Renal cortical epithelial cell (primary cell): ENCODE results near the gene OR10H5. TPM values are rescaled to one million over a fixed set of nuclear protein-coding genes. Genes with fewer than 3 reads are reported as not detected.
"Not testable (repeated sequence)": the region's sequence is repeated elsewhere in the genome, so short reads cannot be mapped to it uniquely, and the experiment has no call there.

ENCODE experiments used
- DNase-seq: peaks from one replicate; pipeline ENCODE4 v3.0.0-alpha.2; 2011; ENCODE audit warnings: low read depth
- total RNA-seq: library from RNA; depleted of rRNA; stranded (reverse); fragments of >200 nt; gene quantifications from 2 replicates; pipeline ENCODE4 v1.2.3, GENCODE V29; 2014

OR10H5 gene
- total RNA-seq = not detected in 2 replicates

- DNase-seq = no peak
These were observed at the start of gene OR10H5 for GRCh38 chr19:15787611-15788155. Gene OR10H5 (plus strand): TSS chr19:15787661. CDS start chr19:15794049, 6,388 bp downstream.

- DNase-seq = no peak
These were observed 49.7 kb upstream of the OR10H5 start, which contains the start of gene OR10H3 for GRCh38 chr19:15737722-15738121. Gene OR10H3 (plus strand): TSS chr19:15737985. CDS start chr19:15741393, 3,408 bp downstream.

GRCh38 chr19:15740785-15741184 is 46.7 kb upstream of the OR10H5 start:
- DNase-seq = no peak

- DNase-seq = no peak
These were observed 39.2 kb upstream of the OR10H5 start for GRCh38 chr19:15748239-15748638.

- no peak for DNase-seq
These were observed 29.1 kb upstream of the OR10H5 start for GRCh38 chr19:15758379-15758778.

- no peak for DNase-seq
These were observed 27.4 kb upstream of the OR10H5 start for GRCh38 chr19:15759962-15760565.

- DNase-seq = no peak
These were observed 17.9 kb upstream of the OR10H5 start for GRCh38 chr19:15769586-15769985.

GRCh38 chr19:15774159-15774558 is 13.3 kb upstream of the OR10H5 start:
- DNase-seq = not testable (repeated sequence)

- DNase-seq = no peak
These were observed 12.2 kb upstream of the OR10H5 start for GRCh38 chr19:15775249-15775648.

- DNase-seq = no peak
These were observed 11.2 kb upstream of the OR10H5 start for GRCh38 chr19:15776264-15776663.

GRCh38 chr19:15776991-15777970 is 10.2 kb upstream of the OR10H5 start:
- DNase-seq = no peak

GRCh38 chr19:15779756-15780476 is 7.5 kb upstream of the OR10H5 start:
- DNase-seq = peak; percentile 8

- no peak for DNase-seq
These were observed 6.6 kb upstream of the OR10H5 start for GRCh38 chr19:15780610-15781418.

GRCh38 chr19:15781661-15782060 is 5.8 kb upstream of the OR10H5 start:
- no peak for DNase-seq

- no peak for DNase-seq
These were observed 5.2 kb upstream of the OR10H5 start for GRCh38 chr19:15782211-15782610.

- not testable (repeated sequence) for DNase-seq
These were observed 4.6 kb upstream of the OR10H5 start for GRCh38 chr19:15782896-15783295.

GRCh38 chr19:15788594-15789270 is 1.3 kb downstream of the OR10H5 start:
- no peak for DNase-seq

- DNase-seq = no peak
These were observed 2.6 kb downstream of the OR10H5 start for GRCh38 chr19:15790096-15790495.

GRCh38 chr19:15794279-15794678 is 6.8 kb downstream of the OR10H5 start:
- not testable (repeated sequence) for DNase-seq

- DNase-seq = no peak
These were observed 22.9 kb downstream of the OR10H5 start for GRCh38 chr19:15810335-15810734.
